Thyroid gland (tissue), 4 donors: Measurements from ENCODE around the gene PAXX.
A peak's percentile ranks its signal among the peaks of the same experiment; 100 is the strongest.
"Not testable (repeated sequence)": the region's sequence is repeated elsewhere in the genome, so short reads cannot be mapped to it uniquely, and the experiment has no call there.

ENCODE experiments used
- CTCF ChIP-seq, 6 experiments: fragments of 200-600 bp in 3 of 6; fragments of 450-650 bp in 3 of 6; sonication (generic) in 3 of 6; IDR thresholded peaks; one replicate each; pipeline ENCODE4 v1.5.1; 2016 to 2019; ENCODE audit warnings: antibody characterized with exemption in 6 of 6, mild to moderate bottlenecking in 2 of 6, inconsistent platforms in 1 of 6, moderate library complexity in 1 of 6
- POLR2A ChIP-seq, 2 donors: fragments of 450-650 bp; IDR thresholded peaks; one replicate each; pipeline ENCODE4 v1.6.1; 2017; ENCODE audit warnings: antibody characterized with exemption in 2 of 2, mild to moderate bottlenecking in 2 of 2, moderate library complexity in 1 of 2

- peak in 5 of 6 experiments; percentile 26 to 69 (median 57) for TF ChIP-seq CTCF (IDR thresholded peaks at IDR 0.05)
- not testable (repeated sequence) for TF ChIP-seq POLR2A (IDR thresholded peaks at IDR 0.05)
Observed at GRCh38 chr9:137004285-137004684, 12.1 kb downstream of the PAXX start.
